Right forelimb (tissue), 1 donor: Measurements from ENCODE around the gene TAOK3.
"Not testable (repeated sequence)": the region's sequence is repeated elsewhere in the genome, so short reads cannot be mapped to it uniquely, and the experiment has no call there.

Experiments used
- DNase-seq: peaks from one replicate; pipeline ENCODE4 v3.0.0-alpha.2; 2018

Gene TAOK3

DNA sequence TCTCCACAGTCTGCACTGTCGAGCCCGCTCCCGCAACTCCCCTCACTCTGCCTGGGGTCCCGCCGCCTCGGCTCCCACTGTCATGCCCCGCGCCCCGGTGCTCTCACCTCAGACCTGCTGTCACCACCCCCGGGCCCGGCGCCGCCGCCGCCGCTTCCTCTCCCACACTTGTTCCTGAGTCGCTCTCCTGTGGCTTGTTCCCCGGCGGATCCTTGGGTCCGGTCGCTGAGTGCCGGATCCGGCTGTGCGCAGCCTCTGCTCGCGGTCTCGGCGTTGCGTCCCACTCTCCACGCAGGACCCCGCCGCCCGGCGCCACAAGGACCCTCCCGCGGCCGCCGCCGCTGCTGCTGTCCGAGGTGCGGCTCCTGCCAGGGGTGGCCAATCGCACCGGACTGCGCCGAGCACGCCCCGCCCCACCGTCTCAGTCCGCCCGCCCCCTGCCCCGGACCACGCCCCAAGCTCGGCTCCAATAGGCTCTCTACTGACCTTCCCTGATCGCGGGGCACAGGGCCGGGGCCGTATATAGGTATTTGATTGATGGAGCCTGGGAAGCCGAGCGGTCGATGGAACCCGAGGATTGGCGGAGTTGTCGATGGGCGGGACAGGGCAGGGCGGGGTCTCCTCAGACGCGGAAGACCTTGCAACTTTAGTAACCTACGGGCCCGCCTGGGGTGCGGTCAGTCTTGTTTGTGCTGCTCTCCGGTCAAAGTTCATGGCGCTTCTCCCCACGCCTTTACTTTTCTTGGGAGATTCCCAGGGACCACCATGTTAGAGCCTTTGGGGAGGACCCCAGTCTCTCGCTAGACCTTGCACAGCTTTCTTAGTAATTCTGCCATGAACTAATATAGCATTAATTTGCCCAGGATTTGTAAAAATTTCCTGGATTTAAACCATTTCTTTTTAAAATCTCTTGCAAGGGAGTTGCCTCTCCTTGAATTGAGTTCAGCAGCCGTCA, at the start of gene TAOK3:
Gene TAOK3, minus strand, starts transcription at position 367 of the 955 bp plus-strand sequence. CDS start 117,340 bp downstream, outside the sequence.
- peak; percentile 98 for DNase-seq

DNA sequence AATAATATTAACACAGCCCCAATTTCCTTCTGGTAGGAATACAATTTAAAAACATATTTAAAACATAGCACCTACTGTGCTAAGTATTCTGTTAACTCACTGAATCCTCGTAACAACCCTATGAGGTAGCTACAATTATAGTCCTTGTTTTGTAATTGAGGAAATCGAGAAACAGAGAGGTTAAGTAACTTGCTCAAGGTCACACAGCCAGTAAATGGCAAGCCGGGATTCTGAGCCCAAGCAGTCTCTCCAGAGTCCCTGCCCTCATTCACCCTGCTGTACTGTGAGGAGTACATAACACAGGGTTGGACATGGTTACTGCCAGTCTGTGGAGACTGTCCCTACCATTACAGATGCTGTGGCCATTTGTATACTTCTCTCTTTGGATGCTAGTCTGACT, 48.0 kb upstream of the TAOK3 start:
- no peak for DNase-seq

DNA sequence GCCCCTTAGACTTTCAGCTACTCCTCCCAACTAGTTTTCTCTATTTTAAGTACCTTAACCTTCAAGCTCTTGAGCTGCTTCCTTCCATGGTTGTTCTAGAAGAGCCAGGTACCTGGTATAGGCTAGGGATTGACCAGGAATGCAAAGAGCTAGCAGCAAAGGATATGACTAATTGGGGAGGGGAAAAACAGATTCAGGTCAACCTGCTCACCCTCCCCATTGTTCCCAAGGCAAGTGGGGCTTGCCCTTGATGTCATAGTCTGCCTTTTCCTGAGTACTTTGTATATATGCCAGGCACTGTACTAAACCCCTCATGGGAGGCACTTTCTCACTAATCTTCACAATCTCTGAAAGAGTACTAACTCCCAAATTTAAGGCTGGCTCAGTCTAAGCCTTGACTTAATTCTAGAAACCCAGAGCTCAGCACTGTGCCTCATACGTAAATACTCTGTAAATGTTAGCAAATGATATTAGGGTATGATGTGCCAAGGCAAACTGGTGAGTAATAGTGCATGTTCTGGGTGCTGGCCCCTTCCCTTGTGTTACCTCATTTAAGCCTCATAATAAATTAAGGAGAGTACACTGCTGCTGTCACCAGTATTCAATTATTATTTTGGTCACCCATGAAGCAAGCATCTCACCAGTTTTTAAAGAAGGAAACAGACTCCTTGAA, 45.8 kb upstream of the TAOK3 start:
- no peak for DNase-seq

- DNase-seq: no peak
These were observed 45.2 kb upstream of the TAOK3 start for GRCh38 chr12:118417942-118418341.

DNA sequence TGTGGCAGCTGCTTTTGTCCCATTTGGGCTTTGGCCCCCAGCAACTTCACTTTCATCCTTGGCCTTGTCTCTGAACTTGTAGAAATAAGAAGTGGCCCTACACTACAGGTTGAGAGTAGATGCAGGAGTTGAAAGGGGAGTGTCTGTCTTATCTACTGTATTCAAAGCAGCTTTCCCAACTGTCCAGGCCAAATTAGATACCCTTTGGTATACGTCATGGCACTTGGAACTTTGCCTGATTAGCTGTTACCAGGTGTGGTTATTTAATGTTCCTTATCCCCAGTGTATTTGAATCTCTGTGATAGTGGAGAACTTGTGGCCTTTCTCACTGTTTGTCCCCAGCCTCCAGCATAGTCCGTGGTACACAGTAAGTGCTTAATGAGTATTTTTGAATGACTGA, 37.1 kb upstream of the TAOK3 start:
- DNase-seq: no peak

GRCh38 chr12:118408241-118408640, 35.5 kb upstream of the TAOK3 start:
- not testable (repeated sequence) for DNase-seq

DNA sequence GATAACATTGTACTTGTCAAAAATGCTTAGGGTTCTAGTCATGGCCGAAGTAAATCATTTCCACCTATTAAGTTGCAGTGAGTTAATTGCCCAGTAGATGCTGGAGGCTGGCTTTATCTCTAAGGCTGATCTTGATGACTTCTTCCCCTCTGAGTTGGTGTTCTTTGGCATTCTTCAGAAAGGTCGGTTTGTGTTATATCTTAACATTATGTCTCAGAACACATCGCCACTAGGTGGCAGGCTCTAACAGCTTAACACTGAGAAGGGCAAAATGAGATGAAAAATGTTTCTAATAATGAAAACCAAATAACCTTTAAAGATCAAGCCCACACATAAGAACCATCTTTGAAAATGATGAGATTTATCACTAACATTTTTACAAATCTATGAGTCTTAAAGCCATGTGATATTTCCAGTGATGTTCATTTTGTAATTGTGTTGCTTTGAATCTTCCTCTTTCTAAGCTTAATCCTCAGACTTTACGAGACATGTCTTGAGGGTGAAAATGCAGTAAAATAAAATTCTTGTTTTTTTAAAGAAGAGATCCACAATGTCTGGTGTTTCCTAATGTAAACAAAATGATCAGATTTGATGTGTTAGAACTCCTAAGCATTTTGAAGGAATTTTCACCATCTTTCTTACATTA, 32.3 kb upstream of the TAOK3 start:
- peak; percentile 49 for DNase-seq

DNA sequence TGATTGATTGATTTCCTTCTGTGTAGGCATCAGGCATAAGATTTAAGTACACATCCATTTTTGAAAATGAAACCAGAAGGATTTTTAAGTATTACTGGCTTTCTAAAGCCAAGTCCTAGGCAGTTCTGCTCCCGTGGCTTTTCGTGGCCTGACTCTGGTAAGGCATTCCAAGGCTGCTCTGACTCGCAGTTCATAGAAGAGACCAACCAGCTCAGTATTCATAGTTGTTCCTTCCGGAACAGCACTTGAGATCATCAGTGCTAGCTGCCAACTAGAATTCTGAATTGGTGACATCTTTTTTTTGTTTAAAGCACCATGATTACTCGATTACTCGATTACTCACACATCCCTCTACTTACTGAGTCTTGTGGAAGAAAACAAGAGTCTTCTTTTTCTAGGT, 29.5 kb upstream of the TAOK3 start:
- no peak for DNase-seq

DNA sequence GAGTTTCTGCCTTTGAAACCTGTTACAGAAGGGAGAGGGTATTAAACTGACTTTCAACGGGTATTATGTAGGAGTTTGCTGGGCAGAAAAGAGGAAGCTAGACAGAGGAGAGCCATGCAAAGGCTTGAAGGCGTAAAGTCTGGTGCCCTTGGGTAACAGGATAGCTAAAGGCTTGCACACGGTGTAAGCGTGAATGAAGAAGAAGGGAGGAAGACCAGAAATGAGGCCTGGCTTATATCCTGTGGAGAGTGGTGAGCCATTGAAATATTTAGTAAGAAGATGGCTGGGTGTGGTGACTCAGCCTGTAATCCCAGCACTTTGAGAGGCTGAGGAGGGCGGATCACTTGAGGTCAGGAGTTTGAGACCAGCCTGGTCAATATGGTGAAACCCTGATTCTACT, 26.2 kb upstream of the TAOK3 start:
- no peak for DNase-seq

GRCh38 chr12:118398524-118398923, 25.8 kb upstream of the TAOK3 start:
- no peak for DNase-seq

DNA sequence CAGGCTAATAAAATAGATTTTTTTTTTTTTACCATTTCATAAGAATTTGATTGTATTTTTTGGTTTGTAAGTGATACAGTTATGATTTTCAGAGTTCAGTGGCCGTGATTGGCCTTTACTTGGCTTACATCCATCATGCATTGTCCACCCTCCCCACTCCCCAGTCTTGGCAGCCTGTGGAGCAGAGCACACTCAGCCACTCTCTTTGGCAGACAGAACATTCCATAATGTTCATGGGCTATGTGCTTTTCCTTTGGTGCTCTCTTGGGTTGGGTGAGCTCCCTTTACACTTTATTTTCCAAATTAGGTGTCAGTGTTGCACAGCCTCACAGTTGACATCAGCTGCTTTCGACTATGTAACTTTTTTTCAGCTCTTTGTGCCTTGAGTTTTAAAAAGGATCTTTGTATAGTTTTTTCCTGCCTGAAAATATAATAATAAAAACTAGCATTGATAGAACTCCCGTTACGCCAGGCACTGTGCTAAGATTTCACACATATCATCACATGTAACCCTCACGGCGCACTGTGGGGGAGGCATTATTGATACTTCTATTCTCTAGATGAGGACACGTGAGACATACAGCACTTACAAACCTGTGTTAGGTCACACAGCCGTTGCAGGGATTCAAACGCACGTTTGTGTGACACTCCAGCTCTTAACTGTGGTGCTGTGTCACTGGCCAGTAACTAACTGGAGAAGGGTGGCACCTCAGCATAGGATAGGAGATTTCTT, 25.2 kb upstream of the TAOK3 start:
- no peak for DNase-seq

DNA sequence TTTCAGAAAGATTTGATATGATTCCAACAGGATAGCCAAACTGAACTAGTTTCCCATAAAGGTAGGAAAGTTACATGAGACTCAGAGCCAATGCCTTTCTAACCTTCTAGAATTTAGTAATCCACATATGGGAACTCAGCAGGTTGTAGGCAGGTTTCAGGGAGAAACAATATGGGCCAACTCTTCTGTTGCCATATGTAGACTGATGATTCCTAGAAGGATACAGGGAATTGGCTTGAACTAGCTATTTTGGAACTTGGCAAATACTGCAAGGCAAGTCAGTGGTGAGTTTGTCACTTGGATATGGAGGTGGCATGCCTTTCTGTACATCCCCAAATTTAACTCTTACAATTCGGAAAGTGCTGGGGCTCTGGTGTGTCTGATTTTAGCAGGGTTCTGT, 19.1 kb upstream of the TAOK3 start:
- no peak for DNase-seq

DNA sequence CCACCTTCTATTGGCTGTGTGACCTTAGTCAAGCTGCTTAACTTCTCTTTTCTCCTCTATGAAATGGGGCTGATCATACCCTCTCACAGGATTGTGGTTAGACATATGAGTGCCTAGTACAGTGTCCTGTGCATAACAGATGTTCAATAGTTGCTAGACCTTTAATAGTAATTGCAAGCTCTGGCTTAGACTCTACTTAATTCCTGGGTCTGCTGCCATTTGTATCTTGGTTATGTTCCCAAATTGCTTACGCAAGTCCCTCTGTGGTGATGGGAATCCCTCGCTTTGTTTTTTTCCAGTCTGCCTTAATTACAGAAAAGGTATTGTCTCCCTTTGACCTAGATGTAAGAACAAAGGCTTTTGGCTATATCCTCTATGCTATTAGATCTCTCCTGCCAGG, 18.7 kb upstream of the TAOK3 start:
- DNase-seq: no peak

- DNase-seq: peak; percentile 87
These were observed 5.3 kb upstream of the TAOK3 start for GRCh38 chr12:118377884-118378470.

DNA sequence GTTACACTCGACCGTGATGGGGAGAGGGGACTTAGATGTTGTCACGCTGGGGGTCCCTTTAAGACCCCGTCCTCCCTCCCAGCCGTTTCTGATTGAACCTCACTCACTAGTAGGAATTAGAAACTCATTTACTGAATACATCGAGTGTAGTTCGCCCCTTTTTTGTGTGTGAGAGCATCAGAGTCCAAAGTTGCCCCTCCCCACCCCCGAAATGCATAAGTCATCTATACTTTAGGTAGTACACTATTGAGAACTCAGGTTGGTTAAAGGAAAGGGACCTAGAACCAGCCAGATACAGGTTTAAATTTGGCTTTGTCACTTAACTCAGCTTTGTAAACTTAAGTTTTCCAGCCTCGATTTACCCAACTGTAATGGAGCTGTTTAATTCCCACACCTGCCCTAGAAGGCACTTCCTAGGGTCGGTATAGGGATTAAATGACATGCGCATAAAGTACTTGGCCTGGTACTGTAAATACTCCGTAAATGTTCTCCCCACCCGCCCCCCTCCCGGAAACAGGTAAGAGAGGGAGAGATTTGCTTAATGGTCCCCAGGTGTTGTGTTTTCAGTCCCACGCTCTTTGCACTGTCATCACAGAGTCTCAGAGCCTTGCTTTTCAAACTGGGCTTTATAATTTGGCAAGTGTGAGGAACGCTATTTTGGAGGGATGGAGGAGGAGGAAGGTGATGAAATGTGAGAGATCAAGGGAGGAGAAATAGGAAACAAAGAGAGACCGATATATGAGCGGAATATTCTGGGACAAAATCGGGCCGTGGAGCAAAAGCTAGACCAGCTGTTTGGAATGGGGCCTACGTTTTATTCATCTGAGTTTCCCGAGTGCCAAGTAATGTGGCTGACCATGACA, 4.5 kb upstream of the TAOK3 start:
- no peak for DNase-seq

DNA sequence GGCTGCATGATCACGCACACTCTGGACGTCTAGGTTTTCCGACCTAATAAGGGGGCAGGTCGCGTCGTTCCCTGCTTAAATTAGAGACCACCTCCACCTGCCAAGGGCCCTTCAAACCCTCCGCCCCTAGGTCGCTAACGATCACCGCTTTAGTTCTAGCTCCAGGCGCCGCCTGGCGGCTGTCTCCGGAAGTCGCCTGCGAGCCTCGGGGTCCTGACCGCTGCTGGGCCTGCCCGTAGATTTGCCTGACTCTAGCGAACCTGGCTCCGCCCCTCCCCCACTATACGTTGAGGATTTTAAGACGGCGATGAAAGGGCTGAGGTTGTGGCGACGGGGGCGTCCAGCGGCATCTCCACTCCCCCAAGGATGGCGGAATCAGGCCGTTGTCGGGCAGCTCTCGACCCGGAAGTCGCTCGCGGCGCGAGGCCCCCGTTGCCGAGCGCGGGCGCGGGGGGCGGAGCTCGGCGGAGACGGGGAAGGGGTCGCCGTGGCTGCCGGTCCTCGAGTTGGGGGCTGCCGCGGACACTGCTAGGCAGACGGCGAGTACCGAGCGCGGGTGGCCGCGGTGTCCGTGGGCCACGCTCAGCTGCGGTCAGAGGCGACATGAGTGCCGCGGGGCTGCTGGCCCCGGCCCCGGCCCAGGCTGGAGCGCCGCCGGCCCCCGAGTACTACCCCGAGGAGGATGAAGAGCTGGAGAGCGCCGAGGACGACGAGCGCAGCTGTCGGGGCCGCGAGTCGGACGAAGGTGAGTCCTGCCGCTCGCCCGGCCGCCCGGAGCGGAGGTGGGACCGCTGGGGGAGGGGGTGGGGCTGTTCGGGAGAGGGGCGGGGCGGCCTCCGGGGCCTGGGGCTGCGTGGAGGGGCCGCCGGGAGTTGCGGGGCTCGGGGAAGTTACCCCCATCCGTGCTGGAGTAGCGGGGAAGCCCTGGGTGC, 3.6 kb upstream of the TAOK3 start, which contains the start of gene SUDS3:
Gene SUDS3, plus strand, starts transcription at position 467 of the 932 bp plus-strand sequence. Its CDS starts 137 bp downstream, at position 604.
- DNase-seq: peak; percentile 96

GRCh38 chr12:118375348-118375747, 2.6 kb upstream of the TAOK3 start:
- DNase-seq: no peak

DNA sequence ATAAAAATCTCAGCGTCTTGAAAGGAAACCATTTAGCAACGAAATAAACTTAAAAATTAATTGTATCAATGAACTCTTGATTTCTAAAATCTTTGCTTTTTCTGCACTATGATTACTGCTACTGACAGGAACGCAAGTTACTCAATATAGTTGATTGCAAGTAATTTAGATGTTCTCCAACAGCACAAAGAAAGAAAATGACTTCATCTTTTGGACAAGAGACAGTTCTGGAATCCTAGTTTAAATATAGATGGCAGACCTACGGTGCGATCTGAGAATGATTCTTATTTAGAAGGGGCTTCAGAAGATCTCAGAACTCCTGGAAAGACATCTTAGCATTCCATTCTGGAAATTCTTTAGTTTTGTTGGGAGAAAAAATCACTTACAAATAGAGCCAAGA, 2.2 kb upstream of the TAOK3 start:
- DNase-seq: no peak

- DNase-seq: no peak
These were observed 1.5 kb upstream of the TAOK3 start for GRCh38 chr12:118374126-118374725.

- DNase-seq: no peak
These were observed 909 bp upstream of the TAOK3 start for GRCh38 chr12:118373616-118374015.
